ENCODE results near the gene KDM6B.

KDM6B gene

GRCh38 chr17:7816926-7817642 is 16.9 kb upstream of the KDM6B start:
- no peaks in the 10 kb centered on the region for H3K36me3 Mint-ChIP-seq
- H3K4me3 Mint-ChIP-seq: no peak overlapping the region
- no peaks in the 10 kb centered on the region for H3K9me3 Mint-ChIP-seq
- H3K27ac Mint-ChIP-seq: peak overlapping the region; percentile 20
- ATAC-seq (no peak), DNase-seq (ENCODE audit: low spot score in 2 of 2) (no peak)
- no peaks in the 10 kb centered on the region for H3K4me1 Mint-ChIP-seq

- H3K27ac Mint-ChIP-seq: no peak overlapping the region
Measured at GRCh38 chr17:7817643-7817964, 16.4 kb upstream of the KDM6B start.

GRCh38 chr17:7818026-7818425 is 16.0 kb upstream of the KDM6B start:
- ATAC-seq (no peak), DNase-seq (ENCODE audit: low spot score in 2 of 2) (no peak)
- Mint-ChIP-seq H3K9me3 (no peaks in the 10 kb centered on the region), H3K4me3 (no peak overlapping the region), H3K36me3 (no peaks in the 10 kb centered on the region), H3K27ac (no peak overlapping the region), H3K4me1 (no peaks in the 10 kb centered on the region)

More at GRCh38 chr17:7817643-7817964, 16.4 kb upstream of the KDM6B start:
- no peak overlapping the region for H3K4me3 Mint-ChIP-seq
- H3K36me3 Mint-ChIP-seq: no peaks in the 10 kb centered on the region
- no peaks in the 10 kb centered on the region for H3K4me1 Mint-ChIP-seq
- no peaks in the 10 kb centered on the region for H3K9me3 Mint-ChIP-seq
- ATAC-seq: no peak
- no peak for DNase-seq (ENCODE audit: low spot score in 2 of 2)

GRCh38 chr17:7818746-7819645 is 15.0 kb upstream of the KDM6B start:
- Mint-ChIP-seq H3K4me1 (no peaks in the 10 kb centered on the region), H3K4me3 (no peak overlapping the region), H3K36me3 (no peaks in the 10 kb centered on the region), H3K27ac (peak overlapping the region; percentile 76), H3K9me3 (no peaks in the 10 kb centered on the region)
- no peak for DNase-seq (ENCODE audit: low spot score in 2 of 2)
- no peak for ATAC-seq

- no peaks in the 10 kb centered on the region for H3K9me3 Mint-ChIP-seq
- no peak for ATAC-seq
- H3K4me3 Mint-ChIP-seq: no peak overlapping the region
- H3K4me1 Mint-ChIP-seq: peaks cover 3% of the 10 kb centered on the region
- H3K27ac Mint-ChIP-seq: peak overlapping the region; percentile 24
- DNase-seq (ENCODE audit: low spot score in 2 of 2): no peak
- no peaks in the 10 kb centered on the region for H3K36me3 Mint-ChIP-seq
Measured at GRCh38 chr17:7820231-7820630, 13.8 kb upstream of the KDM6B start.

GRCh38 chr17:7822126-7822525 is 11.9 kb upstream of the KDM6B start:
- Mint-ChIP-seq H3K4me3 (no peak overlapping the region), H3K27ac (peak overlapping the region; percentile 3), H3K9me3 (no peaks in the 10 kb centered on the region), H3K4me1 (peaks cover 4% of the 10 kb centered on the region), H3K36me3 (no peaks in the 10 kb centered on the region)
- ATAC-seq (no peak), DNase-seq (ENCODE audit: low spot score in 2 of 2) (no peak)

- no peak for ATAC-seq
- peak overlapping the region; percentile 39 for H3K27ac Mint-ChIP-seq
- DNase-seq (ENCODE audit: low spot score in 2 of 2): no peak
- H3K4me1 Mint-ChIP-seq: peaks cover 4% of the 10 kb centered on the region
- H3K9me3 Mint-ChIP-seq: no peaks in the 10 kb centered on the region
- no peak overlapping the region for H3K4me3 Mint-ChIP-seq
- H3K36me3 Mint-ChIP-seq: no peaks in the 10 kb centered on the region
Measured at GRCh38 chr17:7823581-7824001, 10.4 kb upstream of the KDM6B start.

GRCh38 chr17:7824021-7824924 is 9.7 kb upstream of the KDM6B start:
- no peak for DNase-seq (ENCODE audit: low spot score in 2 of 2)
- Mint-ChIP-seq H3K4me3 (no peak overlapping the region), H3K4me1 (peaks cover 4% of the 10 kb centered on the region), H3K36me3 (no peaks in the 10 kb centered on the region), H3K9me3 (no peaks in the 10 kb centered on the region), H3K27ac (peak overlapping the region; percentile 39)
- no peak for ATAC-seq

GRCh38 chr17:7825206-7825990 is 8.6 kb upstream of the KDM6B start:
- H3K27ac Mint-ChIP-seq: no peak overlapping the region
- no peak overlapping the region for H3K4me3 Mint-ChIP-seq
- peak; percentile 51 for ATAC-seq
- no peaks in the 10 kb centered on the region for H3K36me3 Mint-ChIP-seq
- H3K9me3 Mint-ChIP-seq: no peaks in the 10 kb centered on the region
- H3K4me1 Mint-ChIP-seq: peaks cover 4% of the 10 kb centered on the region
- no peak for DNase-seq (ENCODE audit: low spot score in 2 of 2)

GRCh38 chr17:7830616-7831015 is 3.4 kb upstream of the KDM6B start:
- H3K4me1 Mint-ChIP-seq: peaks cover 23% of the 10 kb centered on the region
- H3K36me3 Mint-ChIP-seq: peaks cover 18% of the 10 kb centered on the region
- ATAC-seq: no peak
- H3K9me3 Mint-ChIP-seq: no peaks in the 10 kb centered on the region
- H3K4me3 Mint-ChIP-seq: no peak overlapping the region
- H3K27ac Mint-ChIP-seq: no peak overlapping the region
- DNase-seq (ENCODE audit: low spot score in 2 of 2): no peak

- Mint-ChIP-seq H3K4me3 (no peak overlapping the region), H3K4me1 (peaks cover 28% of the 10 kb centered on the region), H3K27ac (no peak overlapping the region), H3K36me3 (peaks cover 23% of the 10 kb centered on the region), H3K9me3 (no peaks in the 10 kb centered on the region)
- ATAC-seq: no peak
- no peak for DNase-seq (ENCODE audit: low spot score in 2 of 2)
Measured at GRCh38 chr17:7831233-7831632, 2.8 kb upstream of the KDM6B start.

GRCh38 chr17:7832431-7832830 is 1.6 kb upstream of the KDM6B start:
- Mint-ChIP-seq H3K27ac (no peak overlapping the region), H3K4me1 (peaks cover 40% of the 10 kb centered on the region), H3K4me3 (no peak overlapping the region)

GRCh38 chr17:7833011-7833794 is 814 bp upstream of the KDM6B start:
- ATAC-seq: no peak
- Mint-ChIP-seq H3K4me3 (peak overlapping the region; percentile 99), H3K36me3 (peaks cover 29% of the 10 kb centered on the region), H3K9me3 (no peaks in the 10 kb centered on the region), H3K4me1 (peaks cover 45% of the 10 kb centered on the region), H3K27ac (peak overlapping the region; percentile 97)
- DNase-seq (ENCODE audit: low spot score in 2 of 2): no peak

More at GRCh38 chr17:7832431-7832830, 1.6 kb upstream of the KDM6B start:
- Mint-ChIP-seq H3K36me3 (peaks cover 29% of the 10 kb centered on the region), H3K9me3 (no peaks in the 10 kb centered on the region)
- DNase-seq (ENCODE audit: low spot score in 2 of 2) (no peak), ATAC-seq (no peak)

GRCh38 chr17:7834542-7834956 is 532 bp downstream of the KDM6B start:
- H3K9me3 Mint-ChIP-seq: no peaks in the 10 kb centered on the region
- DNase-seq (ENCODE audit: low spot score in 2 of 2) (peak in 1 of 2 donors; percentile 88), ATAC-seq (peak; percentile 31)
- H3K4me3 Mint-ChIP-seq: peak overlapping the region; percentile 99
- peaks cover 58% of the 10 kb centered on the region for H3K4me1 Mint-ChIP-seq
- H3K27ac Mint-ChIP-seq: peak overlapping the region; percentile 97
- peaks cover 42% of the 10 kb centered on the region for H3K36me3 Mint-ChIP-seq

Measured in stimulated activated effector memory CD8-positive, alpha-beta T cell treated with anti-CD3 and anti-CD28 coated beads, Interleukin-12 subunit alpha, Interleukin-12 subunit beta, amount 100 ng/mL, for 72 hours (primary cell).